Loucy (cell line): ENCODE results near the gene AQP7.

Experiments used
- CTCF ChIP-seq: fragments of 200-600 bp; sonication (generic); conservative IDR thresholded peaks from 2 replicates; pipeline ENCODE4 v1.5.1; 2014; ENCODE audit warnings: mild to moderate bottlenecking, antibody characterized with exemption, low read length
- EZH2phosphoT487 ChIP-seq: fragments of 200-600 bp; IDR thresholded peaks from 2 replicates; pipeline ENCODE4 v1.6.1; 2018; ENCODE audit warnings: antibody characterized with exemption, mild to moderate bottlenecking, moderate library complexity, borderline replicate concordance

- TF ChIP-seq CTCF = no peak
- no peak for TF ChIP-seq EZH2phosphoT487
Measured at GRCh38 chr9:33419708-33420303, 17.4 kb upstream of the AQP7 start.
